GM23338 (cell line): ENCODE measurements around the gene FGF22.

Experiments
- ETS1 ChIP-seq: IDR thresholded peaks from 2 replicates; pipeline ENCODE4 v1.6.1; 2016; ENCODE audit warnings: antibody characterized with exemption
- EZH2phosphoT487 ChIP-seq: fragments of 200-600 bp; sonication (generic); IDR thresholded peaks from one replicate; pipeline ENCODE4 v1.8.1; 2018; ENCODE audit warnings: antibody characterized with exemption; ENCODE audit not compliant: unreplicated experiment
- STAT1 ChIP-seq: IDR thresholded peaks from one replicate; pipeline ENCODE4 v1.6.1; 2016; ENCODE audit warnings: antibody characterized with exemption; ENCODE audit not compliant: unreplicated experiment
- TF ChIP-seq, protein P1 (sequence below), 2 experiments: fragments of 200-600 bp in 1 of 2; sonication (generic) in 1 of 2; conservative IDR thresholded peaks; 2 replicates each; pipeline versions ENCODE4 v1.5.1 to v1.6.1; 2016 to 2017; ENCODE audit warnings: antibody characterized with exemption in 2 of 2, low read depth in 2 of 2, mild to moderate bottlenecking in 2 of 2, moderate library complexity in 1 of 2
- TF ChIP-seq, protein P2 (sequence below): IDR thresholded peaks from one replicate; pipeline ENCODE4 v1.6.1; 2018; ENCODE audit warnings: antibody characterized with exemption; ENCODE audit not compliant: unreplicated experiment

GRCh38 chr19:658059-658839 is 18.6 kb downstream of the FGF22 start:
- TF ChIP-seq, protein P1, sequence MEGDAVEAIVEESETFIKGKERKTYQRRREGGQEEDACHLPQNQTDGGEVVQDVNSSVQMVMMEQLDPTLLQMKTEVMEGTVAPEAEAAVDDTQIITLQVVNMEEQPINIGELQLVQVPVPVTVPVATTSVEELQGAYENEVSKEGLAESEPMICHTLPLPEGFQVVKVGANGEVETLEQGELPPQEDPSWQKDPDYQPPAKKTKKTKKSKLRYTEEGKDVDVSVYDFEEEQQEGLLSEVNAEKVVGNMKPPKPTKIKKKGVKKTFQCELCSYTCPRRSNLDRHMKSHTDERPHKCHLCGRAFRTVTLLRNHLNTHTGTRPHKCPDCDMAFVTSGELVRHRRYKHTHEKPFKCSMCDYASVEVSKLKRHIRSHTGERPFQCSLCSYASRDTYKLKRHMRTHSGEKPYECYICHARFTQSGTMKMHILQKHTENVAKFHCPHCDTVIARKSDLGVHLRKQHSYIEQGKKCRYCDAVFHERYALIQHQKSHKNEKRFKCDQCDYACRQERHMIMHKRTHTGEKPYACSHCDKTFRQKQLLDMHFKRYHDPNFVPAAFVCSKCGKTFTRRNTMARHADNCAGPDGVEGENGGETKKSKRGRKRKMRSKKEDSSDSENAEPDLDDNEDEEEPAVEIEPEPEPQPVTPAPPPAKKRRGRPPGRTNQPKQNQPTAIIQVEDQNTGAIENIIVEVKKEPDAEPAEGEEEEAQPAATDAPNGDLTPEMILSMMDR (conservative IDR thresholded peaks at IDR 0.05; ENCODE audit: low read depth in 2 of 2) = no peak
- TF ChIP-seq ETS1 (no peak), EZH2phosphoT487 (no peak), STAT1 (no peak)
- TF ChIP-seq, protein P2, sequence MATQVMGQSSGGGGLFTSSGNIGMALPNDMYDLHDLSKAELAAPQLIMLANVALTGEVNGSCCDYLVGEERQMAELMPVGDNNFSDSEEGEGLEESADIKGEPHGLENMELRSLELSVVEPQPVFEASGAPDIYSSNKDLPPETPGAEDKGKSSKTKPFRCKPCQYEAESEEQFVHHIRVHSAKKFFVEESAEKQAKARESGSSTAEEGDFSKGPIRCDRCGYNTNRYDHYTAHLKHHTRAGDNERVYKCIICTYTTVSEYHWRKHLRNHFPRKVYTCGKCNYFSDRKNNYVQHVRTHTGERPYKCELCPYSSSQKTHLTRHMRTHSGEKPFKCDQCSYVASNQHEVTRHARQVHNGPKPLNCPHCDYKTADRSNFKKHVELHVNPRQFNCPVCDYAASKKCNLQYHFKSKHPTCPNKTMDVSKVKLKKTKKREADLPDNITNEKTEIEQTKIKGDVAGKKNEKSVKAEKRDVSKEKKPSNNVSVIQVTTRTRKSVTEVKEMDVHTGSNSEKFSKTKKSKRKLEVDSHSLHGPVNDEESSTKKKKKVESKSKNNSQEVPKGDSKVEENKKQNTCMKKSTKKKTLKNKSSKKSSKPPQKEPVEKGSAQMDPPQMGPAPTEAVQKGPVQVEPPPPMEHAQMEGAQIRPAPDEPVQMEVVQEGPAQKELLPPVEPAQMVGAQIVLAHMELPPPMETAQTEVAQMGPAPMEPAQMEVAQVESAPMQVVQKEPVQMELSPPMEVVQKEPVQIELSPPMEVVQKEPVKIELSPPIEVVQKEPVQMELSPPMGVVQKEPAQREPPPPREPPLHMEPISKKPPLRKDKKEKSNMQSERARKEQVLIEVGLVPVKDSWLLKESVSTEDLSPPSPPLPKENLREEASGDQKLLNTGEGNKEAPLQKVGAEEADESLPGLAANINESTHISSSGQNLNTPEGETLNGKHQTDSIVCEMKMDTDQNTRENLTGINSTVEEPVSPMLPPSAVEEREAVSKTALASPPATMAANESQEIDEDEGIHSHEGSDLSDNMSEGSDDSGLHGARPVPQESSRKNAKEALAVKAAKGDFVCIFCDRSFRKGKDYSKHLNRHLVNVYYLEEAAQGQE = no peak
